D721Med (cell line): ENCODE measurements around the gene PLXND1.

ENCODE experiments used
- DNase-seq: peaks from one replicate; pipeline ENCODE4 v3.0.0; 2011; ENCODE audit warnings: low spot score; ENCODE audit not compliant: insufficient read length
- FAIRE-seq: peaks from 2 replicates; lab custom pipeline; 2011; peaks lifted over from hg19 to GRCh38; lab: Jason Lieb, UNC
- TF ChIP-seq, protein P1 (sequence below): IDR thresholded peaks from 2 replicates; pipeline ENCODE4 v1.5.1; 2012; ENCODE audit warnings: mild to moderate bottlenecking, control low read depth; ENCODE audit not compliant: insufficient read depth; ENCODE audit errors: missing control alignments

PLXND1 gene

DNA sequence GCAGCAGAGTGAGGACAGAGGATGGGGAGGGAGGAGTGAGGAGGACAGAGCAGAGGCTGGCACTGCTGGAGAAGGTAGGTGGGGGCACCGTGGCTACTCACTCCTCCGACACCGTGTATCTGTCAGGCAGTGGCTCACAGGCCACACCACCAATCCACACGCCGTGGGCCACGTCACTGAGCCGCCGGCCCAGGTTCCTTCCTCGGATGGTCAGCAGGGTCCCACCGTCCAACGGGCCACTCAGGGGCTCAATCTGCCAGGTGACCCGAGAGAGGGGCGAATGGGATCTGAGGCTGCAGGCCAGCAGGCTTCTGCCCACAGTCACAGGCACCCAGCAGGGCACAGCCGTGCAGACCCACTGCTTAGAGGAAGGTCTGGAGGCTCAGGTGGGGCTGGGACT lies 33.0 kb downstream of the PLXND1 start:
- TF ChIP-seq, protein P1, sequence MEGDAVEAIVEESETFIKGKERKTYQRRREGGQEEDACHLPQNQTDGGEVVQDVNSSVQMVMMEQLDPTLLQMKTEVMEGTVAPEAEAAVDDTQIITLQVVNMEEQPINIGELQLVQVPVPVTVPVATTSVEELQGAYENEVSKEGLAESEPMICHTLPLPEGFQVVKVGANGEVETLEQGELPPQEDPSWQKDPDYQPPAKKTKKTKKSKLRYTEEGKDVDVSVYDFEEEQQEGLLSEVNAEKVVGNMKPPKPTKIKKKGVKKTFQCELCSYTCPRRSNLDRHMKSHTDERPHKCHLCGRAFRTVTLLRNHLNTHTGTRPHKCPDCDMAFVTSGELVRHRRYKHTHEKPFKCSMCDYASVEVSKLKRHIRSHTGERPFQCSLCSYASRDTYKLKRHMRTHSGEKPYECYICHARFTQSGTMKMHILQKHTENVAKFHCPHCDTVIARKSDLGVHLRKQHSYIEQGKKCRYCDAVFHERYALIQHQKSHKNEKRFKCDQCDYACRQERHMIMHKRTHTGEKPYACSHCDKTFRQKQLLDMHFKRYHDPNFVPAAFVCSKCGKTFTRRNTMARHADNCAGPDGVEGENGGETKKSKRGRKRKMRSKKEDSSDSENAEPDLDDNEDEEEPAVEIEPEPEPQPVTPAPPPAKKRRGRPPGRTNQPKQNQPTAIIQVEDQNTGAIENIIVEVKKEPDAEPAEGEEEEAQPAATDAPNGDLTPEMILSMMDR: no peak
- no peak for FAIRE-seq
- DNase-seq: no peak

DNA sequence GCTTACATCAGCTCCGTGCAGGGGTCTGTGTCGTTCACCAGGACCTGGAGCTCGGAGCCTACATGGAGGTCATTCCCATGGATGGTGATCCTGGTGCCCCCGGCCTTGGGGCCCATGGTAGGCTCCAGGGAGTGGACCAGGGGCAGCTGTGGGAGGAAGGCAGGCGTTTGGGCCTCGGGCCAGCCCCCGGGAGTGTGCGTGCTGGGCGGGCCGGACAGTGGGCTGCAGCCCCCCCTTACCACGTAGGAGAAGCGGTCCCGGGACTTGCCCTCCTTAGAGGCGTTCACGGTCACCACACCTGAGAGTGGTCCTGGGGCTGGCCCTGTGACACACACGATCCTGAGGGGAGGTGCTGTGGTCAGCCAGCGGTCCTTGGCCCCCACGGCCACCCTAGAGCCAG lies 33.9 kb downstream of the PLXND1 start:
- FAIRE-seq: no peak
- TF ChIP-seq, protein P1: no peak
- no peak for DNase-seq

DNA sequence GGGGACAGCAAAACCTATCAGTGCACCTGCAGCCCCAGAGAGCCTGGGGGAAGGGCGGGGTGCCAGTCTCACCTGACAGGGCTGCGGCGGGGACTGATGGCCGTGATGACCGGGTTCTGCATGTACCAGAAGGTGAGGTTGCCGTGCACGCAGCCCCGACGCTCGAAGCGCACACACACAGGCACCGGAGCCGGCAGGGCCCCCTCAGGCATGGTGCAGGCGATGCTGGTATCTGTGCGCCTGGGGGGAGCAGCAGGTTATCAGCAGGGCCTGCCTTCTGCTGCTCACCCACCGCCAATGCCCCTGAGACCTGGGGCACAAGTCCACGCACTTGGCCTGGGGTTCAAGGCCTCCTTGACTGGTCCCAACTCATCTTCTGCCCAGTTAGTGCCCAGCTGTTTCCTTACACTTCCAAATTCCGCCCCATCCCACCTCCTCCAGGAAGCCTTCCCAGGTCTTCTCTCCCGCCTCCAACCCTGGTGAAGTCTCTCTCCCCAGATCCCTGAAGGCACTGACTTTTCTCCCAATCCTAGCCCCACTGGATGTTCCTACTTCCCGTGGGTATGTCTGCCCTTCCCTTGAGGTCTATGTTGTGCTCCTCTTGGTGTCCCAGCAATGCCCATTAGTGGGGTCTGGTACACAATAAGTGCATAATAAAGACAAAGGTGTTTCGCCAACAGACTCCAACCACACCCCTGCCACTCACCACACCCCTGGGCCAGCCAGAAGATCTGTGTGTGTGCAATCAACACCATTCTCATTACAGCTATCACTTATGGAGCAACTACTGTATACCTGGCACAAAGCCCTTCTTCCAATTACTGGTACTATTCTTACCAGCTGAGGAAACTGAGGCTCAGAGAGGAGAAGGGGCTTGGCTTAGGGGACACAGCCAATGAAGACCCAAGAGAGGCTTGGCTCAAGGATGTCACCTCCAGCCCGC lies 34.6 kb downstream of the PLXND1 start:
- DNase-seq: no peak
- TF ChIP-seq, protein P1: no peak
- FAIRE-seq: no peak

DNA sequence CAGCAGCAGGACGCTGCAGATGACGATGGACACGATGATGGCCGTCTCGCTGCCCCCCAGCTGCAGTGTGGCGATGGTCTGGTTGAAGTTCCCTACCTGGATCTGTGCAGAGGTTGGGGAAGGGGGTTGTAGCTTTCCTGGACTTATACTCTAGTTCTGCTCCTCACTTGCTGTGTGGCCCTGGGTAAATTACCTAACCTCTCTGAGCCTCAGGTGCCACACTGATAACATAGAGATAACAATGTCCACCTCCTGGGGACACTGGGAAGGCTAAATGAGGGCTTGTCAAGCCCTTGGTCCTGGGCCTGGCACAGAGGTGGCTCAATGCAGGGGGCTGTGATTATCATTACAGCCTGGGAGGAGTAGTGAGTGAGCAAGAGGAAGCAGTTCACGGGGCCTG lies 36.6 kb downstream of the PLXND1 start:
- FAIRE-seq: no peak
- TF ChIP-seq, protein P1: no peak

DNA sequence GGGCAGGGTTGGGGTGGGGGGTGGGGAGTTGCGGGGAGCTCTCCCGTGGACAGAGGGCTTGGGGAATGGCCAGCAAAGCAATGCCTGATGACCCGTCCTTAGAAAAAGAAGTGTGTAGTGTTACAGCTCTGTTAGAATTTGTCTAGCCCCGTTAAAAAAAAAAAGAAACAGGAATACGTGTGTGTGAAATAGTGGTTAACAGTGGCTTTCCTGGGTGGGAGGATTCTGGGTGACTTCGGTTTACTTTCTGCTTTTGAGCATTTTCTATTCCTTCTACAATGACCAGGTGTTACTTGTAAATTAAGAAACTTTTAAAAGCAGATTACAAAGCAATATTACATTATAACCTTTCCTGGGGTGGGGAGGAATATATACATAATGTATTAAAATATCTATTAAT lies 38.5 kb downstream of the PLXND1 start:
- no peak for FAIRE-seq
- TF ChIP-seq, protein P1: no peak

More for the DNA sequence above, 36.6 kb downstream of the PLXND1 start:
- no peak for DNase-seq

DNA sequence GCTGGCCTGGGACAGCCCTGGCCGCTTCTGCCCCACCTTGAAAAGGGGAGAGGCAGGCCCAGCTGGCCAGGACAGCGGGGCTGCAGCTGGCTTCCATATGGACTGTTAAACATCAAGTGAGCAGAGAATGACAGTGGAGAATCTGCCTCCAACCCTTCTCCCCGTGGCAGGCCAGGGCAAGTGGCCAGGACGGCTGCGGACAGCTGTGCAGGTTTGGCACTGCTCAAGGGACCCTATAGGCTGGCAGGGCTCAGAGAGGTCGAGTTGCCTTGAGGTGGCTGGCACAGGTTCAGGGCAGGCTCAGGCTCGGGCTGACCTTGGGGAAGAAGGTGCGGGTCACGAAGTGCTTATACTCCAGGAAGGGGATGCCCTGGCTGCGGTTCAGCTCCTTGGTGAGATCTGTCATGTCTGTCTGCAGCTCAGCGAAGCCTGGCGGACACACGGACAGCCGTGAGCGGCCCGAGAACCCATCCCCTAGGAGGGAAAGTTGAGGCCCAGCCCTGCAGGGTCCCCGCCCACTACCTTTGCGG lies 39.2 kb downstream of the PLXND1 start:
- TF ChIP-seq, protein P1: no peak
- DNase-seq (no peak), FAIRE-seq (no peak)

More for the DNA sequence above, 38.5 kb downstream of the PLXND1 start:
- no peak for DNase-seq

DNA sequence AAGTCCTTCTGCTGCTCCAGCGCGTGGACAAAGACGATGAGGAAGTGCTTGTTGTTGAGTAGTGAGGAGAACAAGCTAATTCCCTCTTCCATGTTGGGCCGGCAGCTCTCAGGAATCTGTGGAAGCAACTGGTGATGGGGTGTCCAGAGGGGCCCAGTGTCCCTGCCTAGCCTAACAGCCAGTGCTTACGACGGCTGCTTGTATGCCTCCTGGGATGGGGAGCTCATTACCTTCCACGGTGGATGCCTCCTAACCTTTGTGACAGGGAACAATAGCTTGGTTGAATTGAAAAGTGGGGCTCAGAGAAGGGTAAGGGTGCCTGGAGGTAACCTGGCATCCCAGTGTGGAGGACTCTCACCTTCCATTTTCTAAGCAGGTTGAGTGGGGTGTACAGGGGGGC lies 40.6 kb downstream of the PLXND1 start:
- DNase-seq: no peak
- no peak for FAIRE-seq
- TF ChIP-seq, protein P1: no peak
